HG02610 (cell line): Measurements from ENCODE around the gene PRR29.

Experiments used
- ATAC-seq: cut with Tn5 transposase; IDR thresholded peaks from one replicate; pipeline ENCODE4 v1.9.1; 2021; ENCODE audit warnings: mild to moderate bottlenecking, moderate library complexity; ENCODE audit not compliant: unreplicated experiment

PRR29 gene

DNA sequence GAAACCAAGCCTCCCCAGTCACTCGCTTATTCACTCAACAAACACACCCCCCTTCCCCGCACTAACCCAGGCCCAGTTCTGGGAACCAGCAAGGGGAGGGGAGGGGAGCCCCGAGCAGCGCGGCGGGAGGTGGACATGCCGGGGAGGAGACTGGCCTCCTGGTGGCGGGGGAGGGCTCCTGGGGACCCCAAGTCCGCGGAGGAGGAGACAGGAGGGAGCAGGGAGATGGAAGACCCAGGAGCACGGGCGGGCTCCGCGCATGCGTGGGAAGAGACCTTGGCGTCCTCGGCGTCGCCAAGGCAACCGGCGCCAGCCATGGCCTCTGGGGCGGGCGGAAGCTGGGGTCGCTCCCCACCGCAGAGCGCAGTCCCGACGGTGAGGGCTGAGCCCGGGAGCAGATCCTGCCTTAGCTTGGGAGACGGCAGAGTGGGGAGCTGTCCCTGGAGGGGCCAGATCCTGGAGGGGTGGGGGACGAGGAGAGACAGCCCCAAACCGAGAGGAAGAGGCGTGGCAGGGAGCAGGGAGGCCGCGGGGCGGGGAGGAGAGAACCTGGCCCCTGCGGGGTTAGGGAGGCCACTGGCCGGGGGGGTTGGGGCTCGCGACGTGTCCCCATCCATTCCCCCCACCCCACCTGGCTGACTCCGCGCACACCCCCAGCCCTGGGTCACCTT is at the start of gene PRR29:
TSS of gene PRR29 (plus strand) at position 302 of the 671 bp plus-strand sequence. CDS start at position 316, 14 bp downstream.
- peak; percentile 66 for ATAC-seq

DNA sequence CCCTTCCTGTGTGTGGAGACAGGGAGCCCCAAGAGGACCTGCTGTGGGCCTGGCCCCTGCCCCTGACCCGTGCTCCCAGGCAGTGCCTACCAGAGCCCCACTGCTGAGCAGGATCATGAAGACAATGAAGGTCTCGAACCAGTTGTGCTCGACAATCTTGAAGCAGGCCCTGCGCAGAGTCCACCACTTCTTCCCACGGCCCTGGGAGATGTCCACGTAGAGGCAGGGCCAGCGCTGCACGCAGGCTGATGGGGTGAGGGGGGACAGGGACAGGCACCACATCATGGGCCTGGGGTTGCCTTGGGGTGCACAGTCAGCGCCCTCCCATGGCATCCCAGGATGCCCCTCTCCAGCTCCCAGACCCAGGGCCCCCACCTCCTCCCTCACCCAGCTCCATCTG is 49.6 kb upstream of the PRR29 start:
- no peak for ATAC-seq

DNA sequence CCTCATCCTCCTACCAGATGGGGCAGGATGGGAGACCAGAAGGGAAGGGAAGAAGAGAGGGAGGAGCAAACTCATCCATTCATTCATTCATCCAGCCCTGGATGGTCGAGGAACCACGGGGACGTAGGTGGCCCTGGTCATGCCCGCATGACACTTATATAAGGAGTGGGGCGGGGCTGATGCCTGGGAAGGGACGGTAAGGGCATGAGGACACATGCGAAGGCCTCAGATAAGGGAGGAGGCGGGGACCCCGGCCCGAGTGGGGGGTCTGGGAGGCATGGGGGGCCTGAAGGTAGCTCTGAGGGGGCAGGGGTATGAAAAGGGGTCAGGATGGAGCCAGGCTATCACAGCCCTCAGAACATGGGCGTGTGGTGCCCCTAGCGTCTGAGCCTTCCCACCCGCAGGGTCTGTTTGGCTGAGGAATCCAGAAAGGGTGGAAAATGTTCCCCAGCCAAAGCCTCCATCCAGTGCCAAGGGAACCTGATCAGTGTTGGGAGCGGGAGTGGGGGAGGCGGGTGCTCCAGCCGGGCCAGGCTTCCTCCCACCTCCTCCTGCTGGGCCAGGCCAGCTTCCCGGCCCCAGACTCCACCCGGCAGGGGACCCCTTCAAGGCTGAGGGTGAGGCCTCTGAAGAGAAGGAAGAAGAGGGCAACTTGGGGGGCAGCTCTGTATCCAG is 48.4 kb upstream of the PRR29 start:
- no peak for ATAC-seq

DNA sequence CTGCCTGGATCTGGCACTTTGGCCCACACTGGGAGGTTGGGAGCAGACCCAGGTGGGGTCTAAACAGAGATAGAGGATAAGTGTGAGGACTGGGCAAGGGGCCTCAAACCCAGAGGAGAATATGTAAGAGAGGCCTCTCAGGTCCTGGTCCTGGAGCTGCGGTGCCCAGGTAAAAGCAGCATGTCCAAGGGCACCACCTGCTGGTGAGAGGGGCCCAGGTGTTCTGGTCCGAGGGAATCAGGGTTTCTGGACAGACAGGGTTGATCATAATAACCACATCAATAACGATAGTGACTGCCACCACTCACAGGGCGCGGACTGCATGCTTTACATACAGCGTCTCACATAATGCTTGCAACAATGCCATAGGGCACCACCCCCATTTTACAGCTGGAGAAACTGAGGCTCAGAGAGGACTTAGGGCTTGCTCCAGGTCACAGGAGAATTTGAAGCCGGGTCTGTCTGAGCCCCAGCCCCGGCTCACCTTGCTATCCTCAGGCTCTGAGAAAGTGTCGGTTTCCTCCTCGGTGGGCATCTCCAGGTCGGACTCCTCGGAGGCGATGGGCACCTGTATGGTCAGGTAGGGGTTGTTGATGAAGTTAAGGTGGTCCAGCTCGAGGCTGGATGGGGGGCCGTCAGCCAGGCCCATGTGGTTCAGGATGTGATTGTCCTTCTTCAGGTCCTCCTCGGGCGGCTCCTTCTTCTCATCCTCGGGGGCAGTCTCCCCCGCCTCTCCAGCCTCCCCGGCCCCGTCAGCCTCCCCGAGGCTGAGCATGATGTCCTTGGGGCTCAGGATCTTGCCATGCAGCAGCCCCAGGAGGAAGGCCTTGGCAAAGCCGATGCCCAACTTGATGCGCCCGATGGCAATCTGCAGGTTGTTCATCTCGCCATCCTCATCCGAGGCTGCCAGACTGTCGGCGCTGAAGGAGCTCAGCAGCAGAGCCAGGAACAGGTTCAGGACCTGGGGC is 46.9 kb upstream of the PRR29 start:
- ATAC-seq = no peak

DNA sequence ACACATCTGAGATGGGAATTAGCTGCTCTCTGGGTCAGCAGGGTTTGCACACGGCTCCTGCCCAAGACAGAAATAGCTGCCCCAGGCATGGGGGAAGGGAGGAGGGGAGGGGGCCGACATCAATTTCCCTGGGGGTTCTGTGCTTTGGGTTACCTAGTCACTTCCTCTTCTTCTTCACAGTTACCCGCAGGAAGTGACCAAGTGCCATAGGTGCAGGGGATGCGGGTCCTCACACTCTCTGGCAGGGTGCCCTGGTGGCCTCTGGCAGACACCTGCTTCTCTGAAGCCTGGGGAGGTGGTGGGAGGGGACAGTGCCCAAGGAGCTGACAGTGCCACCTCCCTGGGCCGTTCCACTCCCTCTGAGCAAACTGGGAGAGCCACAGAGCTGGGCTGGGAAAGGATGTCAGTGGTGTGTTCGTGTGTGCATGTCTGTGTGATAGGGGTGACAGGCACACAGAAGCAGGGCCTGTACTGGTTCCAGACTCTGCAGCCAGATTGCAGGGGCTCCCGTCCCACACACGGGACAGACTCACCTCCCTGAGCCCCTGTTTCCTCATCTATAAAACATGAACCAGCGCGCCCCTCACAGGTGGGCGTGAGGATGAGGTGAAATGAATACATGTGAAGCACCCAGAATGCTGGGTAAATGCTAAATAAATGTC is 43.6 kb upstream of the PRR29 start:
- ATAC-seq = no peak

DNA sequence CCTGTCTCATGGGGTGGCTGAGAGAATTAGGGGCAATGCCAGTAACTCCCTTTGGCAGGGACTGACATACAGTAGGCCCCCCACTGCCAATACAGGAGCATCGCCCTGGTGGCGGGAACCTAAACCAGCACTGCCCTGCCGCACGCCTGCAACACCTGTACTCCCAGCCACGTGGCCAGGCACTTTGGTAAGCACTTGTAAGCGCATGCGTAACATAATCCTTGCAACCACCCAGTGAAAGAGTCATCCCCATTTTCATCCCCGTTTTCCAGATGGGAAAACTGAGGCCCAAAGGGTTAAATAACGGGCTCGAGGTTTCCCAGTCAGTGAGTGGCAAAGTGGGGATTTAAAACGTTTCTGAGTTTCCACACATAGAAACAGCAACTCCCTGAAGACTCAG is 42.9 kb upstream of the PRR29 start:
- ATAC-seq = no peak

DNA sequence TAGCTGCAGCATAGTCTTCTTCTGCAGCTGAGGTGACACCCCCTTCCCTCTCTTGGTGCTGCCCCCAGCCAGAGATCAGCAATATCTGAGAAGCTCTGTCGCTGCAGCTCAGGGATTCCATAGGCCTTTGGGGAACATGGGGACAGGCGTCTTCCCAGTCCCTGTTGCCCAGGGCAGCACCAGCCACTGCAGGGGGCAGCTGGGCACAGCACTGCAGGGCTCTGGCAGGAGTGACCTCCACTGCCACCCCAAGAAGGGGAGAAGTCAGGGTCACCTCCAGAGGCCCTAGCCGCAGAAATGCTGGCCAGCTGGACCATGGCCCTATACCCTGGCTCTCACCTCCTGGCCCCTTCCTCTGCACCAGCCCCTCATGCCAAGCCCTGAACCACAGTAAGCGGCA is 42.4 kb upstream of the PRR29 start:
- no peak for ATAC-seq

DNA sequence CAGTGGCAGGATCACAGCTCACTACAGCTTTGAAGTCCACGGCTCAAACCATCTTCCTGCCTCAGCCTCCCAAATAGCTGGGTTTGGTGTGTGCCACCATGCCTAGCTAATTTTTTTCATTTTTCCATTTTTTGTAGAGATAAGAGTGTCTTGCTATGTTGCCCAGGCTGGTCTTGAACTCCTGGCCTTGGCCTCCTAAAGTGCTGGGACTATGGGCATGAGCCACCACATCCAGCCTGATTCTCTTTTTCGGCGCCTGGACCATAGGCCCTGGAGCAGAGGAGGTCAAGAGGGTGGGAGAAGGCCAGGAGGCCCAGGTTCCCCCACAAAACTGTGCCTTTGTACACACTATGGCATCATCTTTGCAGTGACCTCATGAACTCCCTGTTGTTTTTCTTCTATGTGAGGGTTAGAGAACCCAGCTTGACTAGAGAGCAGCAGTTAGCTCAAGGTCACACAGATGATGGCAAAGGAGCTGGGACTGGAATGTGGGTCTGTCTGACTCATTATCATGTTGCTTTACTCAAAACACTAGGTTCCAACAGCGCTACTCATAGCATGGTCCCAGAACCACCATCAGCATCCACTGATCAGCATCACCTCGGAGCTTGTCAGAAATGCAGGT is 41.7 kb upstream of the PRR29 start:
- ATAC-seq = no peak

DNA sequence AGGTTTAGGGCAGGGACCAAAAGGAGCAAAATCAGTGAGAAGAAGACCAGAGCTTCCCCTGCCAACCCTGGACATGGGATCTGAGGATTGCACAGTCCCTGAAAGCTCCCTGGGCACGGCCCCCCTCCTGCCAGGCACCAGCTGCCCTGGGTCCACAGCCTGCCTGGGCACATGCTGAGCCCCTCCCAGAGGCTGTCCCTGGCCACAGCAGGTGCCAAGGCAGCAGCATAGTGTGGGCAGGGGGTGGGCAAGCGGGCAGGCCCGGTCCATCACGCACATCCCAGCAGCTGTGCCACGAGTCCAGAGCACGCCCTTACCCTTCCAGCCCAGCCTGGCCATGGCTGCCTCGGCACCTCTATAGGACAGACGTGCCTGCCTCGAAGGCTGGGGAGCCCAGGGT is 38.1 kb upstream of the PRR29 start:
- ATAC-seq = no peak

DNA sequence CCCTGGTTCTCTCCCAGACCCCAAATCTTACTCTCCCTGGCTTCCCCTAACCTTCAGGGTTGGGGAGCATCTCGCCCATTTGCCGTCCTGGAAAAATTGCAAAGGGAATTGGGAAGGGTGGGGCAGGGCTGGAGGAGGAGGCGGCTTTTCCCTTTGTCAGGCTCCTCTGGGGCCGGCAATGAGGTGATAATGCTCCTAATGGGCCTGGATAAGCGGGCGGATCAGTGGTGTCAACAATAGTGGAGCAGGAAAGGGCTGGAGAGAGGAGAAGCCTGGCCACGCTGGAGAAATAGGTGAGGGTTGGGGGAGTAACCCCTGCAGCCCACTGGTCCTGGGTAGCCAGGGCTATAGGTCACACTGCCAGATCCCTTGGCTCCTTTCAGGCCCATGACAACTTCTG is 37.7 kb upstream of the PRR29 start:
- no peak for ATAC-seq

DNA sequence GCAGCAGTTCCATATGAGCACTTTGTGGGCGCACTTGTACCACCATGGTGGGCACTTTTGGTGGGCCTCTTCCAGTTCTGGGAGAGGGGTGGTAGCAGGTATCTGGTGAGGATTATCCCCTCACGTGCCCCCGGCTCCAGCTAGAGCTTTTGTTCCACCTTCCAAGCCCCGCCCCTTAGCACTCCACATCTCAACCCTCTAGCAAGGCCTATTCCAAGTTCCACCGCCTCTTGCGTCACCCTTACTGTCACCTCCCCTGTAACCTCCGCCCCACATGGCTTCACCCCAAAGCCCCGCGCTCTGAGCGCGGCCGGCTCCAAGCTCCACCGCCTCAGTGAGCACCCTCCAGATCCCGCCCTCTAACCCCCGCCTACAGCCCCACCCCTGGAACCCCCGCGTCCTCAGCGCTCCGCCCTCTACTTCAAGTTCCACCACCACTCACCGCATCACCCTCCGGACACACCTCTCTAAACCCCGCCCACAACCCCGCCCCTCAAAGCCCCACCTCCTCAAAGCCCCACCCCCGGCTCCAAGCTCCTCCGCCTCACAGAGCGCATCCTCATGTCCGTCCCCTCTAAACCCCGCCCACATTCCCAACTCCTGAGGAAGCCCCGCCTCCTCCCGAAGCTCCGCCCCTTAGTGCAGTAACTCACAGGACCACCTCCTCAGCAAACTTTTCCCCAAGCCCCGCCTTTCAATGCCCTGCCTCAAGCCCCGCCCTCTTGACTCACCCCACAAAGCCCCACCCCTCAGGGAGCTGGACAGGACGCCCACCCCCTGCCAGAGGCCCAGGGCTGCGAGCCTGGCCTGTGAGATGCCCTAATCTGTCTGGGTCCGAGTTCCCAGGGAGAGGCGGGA is 36.6 kb upstream of the PRR29 start:
- no peak for ATAC-seq

DNA sequence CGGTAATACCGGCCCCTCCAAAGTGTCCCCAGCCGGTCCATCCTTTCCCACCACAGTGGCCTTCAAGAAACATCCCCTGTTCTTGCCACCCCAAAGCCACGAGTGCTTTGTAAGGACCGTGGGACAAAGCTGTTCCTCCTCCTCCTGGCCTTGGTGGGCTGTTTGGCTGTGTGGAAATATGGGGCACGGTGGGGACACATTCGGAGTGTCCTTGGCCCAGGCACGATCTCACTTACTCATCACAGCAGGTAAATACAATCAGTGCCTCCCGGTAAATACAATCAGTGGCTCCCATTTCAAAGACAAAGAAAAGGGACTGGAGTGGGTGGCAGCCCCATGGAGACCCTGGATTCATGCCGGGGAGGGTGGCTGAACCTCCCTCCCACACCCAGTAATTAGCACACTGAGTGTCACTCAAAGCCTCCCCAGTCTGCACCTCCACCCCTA is 35.8 kb upstream of the PRR29 start:
- no peak for ATAC-seq

DNA sequence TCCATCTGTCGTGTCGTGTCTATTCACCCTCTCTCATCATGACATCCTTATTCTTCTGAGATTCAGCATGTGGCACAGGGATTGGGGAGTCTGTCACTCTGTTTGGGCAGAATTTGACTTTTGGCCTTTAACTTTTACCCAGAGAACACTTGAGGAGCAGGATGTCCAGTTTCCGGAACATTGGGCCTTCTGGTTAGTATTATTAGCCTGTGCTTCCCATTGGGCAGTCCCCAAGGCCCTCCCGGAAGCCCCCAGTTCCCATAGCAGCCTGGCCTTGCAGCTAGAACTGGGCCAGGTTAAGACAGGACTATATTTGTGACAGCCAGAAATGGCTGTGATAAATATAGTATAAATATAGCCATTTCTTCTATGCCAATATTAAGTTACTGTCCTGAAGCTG is 35.0 kb upstream of the PRR29 start:
- ATAC-seq = no peak

DNA sequence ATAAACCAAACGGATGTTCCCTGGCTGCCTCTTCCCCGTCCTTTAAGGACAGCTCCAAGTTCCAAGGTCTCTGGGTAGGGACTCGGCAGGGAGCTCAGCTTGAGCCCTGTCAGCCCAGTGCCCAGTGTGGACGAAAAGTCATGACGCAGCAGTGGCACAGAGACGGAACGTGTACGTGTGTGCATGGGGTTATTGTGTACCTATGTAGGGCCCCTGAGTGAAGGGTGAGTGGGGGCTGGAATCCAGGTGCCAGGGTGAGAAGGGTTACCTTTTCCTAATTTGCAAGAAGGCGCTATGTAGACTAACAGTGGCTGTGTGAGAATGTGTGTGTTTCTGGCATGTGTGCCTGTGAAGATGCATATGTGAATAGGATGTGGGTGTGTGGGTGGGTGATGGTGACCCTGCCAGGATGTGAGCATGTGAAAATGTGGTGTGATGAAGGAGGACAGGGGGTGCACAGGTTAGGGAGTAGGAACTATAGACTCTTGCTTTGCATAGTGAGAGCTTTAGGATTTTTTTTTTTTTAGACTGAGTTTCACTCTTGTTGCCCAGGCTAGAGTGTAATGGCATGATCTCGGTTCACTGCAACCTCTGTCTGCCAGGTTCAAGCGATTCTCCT is 31.4 kb upstream of the PRR29 start:
- ATAC-seq = peak; percentile 64

DNA sequence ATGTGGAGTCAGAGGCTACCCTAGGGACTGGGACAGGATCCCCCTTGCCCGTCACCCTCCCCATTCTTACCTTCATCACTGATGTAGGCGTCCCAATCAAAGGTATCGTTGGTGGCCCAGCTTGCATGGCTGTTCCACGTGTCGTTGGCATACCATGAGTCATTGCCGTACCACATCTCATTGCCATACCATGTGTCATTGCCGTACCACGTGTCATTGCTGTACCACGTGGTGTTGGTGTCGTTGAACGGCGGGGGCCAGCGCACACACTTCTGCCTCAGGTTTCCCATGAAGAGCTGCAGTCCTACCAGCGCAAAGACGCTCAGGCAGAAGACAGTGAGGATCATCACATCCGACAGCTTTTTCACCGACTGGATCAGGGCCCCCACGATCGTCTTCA is 30.2 kb upstream of the PRR29 start:
- no peak for ATAC-seq

DNA sequence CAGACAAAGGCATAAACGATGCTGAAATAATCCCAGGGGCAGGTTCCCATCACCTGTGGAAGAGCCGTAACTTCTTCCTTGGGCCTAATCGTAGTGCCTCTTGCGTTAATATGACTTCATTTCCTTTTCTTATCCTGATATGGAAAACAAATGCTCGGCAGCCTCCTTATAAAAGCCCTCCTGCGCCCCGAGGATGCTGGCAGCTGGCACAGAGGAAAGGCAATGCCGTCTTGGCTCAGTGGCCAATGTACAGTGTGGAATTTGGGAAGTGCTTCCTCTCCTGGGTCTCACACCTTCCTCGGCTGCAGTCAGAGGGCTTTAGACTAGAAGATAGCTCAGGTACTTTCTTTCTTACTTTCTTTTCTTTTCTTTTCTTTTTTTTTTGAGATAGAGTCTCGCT is 28.9 kb upstream of the PRR29 start:
- ATAC-seq = no peak

DNA sequence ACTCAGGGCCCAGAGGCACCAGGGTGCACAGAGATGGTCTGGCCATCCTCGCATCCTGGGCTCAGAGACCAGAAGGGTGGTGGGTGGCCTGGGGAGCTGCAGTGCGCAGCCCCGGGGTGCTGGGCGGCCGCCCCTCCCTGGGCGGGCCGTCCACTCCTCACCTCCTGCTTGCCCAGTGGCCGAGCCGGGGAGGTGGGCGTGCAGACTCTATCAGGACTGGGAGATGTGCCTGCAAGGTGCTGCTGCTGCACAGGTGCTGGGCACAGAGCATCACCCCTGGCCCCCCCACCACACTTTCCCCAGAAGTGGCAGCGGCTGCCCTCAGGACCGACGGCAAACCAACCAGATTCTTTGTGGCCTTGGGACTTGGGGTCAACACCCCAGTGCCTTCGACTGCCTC is 25.4 kb upstream of the PRR29 start, which contains the start of gene SCN4A:
TSS of gene SCN4A (minus strand) at position 123 of the 400 bp plus-strand sequence. CDS start at position 46, 77 bp downstream.
- ATAC-seq = no peak

DNA sequence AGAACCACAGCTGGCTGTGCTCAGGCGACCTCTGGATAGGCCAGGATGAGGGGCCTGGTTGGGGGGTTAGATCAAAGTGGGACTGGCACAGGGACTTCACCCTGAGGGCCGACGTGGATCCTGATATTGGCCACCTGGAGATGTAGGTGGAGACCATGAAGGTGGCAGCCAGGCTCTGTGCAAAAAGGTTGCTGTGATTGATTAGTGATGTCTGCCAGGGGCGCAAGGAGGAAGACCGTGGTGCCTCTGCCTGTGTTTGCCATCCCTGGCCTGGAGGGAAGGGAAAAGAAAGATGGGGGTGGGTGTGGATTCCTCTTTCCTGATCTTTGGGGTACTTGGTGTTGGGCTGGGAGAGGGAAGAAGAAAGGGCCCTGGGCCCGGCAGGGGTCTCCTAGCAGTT is 24.9 kb upstream of the PRR29 start:
- no peak for ATAC-seq
